ENCODE measurements around the gene RNU5D-1.

The RNU5D-1 gene

DNA sequence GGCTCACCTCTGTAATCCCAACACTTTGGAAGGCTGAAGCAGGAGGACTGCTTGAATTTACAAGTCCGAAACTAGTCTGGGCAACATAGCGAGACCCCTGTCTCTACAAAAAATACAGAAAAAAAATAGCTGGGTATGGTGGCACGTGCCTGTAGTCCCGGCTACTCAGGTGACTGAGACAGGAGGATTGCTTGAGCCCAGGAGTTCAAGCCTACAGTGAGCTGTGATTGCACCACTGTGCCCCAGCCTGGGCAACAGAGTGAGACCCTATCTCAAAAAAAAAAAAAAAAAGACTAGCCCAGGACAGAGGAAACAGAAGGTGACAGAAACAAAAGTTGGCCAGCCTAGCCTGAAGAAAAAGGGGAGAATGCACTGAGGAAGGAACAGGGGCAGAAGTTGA is 35.3 kb downstream of the RNU5D-1 start:
- Histone ChIP-seq H3K4me1 (ENCODE audit: control insufficient read depth, insufficient read depth, low read length) (0 out of 2 replicates have a peak, but pooled peaks cover 2% of the 10 kb centered on the region), H3K36me3 (ENCODE audit: control insufficient read depth in 2 of 2, insufficient read depth in 1 of 2, low read length in 2 of 2) (no peaks in the 10 kb centered on the region), H3K9me3 (ENCODE audit: control insufficient read depth, insufficient read depth, low read depth, low read length) (no peaks in the 10 kb centered on the region), H3K27ac (ENCODE audit: extremely low read depth, low read depth, low read length) (no peak overlapping the region), H3K4me3 (ENCODE audit: low read depth, low read length) (no peak overlapping the region)
- TF ChIP-seq ZNF121 (tag by site-specific recombination; IDR thresholded peaks at IDR 0.05) = peak; percentile 87
- TF ChIP-seq ZNF621 (tag by site-specific recombination; IDR thresholded peaks at IDR 0.05) = no peak
- CTCF ChIA-PET = no interaction called here
- POLR2A ChIA-PET = no interaction called here

GRCh38 chr1:44694863-44695478 is 36.0 kb downstream of the RNU5D-1 start:
- no peaks in the 10 kb centered on the region for H3K4me1 ChIP-seq (ENCODE audit: control insufficient read depth, insufficient read depth, low read length)
- no peak overlapping the region for H3K4me3 ChIP-seq (ENCODE audit: low read depth, low read length)
- no peak for TF ChIP-seq ZNF701 (tag by site-specific recombination; IDR thresholded peaks at IDR 0.05)
- no peak for TF ChIP-seq YY1 (tag by site-specific recombination; IDR thresholded peaks at IDR 0.05)
- no peak for TF ChIP-seq ZNF202 (tag by site-specific recombination; IDR thresholded peaks at IDR 0.05; ENCODE audit: borderline replicate concordance)
- no peak for TF ChIP-seq ZBTB48 (tag by site-specific recombination; IDR thresholded peaks at IDR 0.05)
- TF ChIP-seq, protein P1, sequence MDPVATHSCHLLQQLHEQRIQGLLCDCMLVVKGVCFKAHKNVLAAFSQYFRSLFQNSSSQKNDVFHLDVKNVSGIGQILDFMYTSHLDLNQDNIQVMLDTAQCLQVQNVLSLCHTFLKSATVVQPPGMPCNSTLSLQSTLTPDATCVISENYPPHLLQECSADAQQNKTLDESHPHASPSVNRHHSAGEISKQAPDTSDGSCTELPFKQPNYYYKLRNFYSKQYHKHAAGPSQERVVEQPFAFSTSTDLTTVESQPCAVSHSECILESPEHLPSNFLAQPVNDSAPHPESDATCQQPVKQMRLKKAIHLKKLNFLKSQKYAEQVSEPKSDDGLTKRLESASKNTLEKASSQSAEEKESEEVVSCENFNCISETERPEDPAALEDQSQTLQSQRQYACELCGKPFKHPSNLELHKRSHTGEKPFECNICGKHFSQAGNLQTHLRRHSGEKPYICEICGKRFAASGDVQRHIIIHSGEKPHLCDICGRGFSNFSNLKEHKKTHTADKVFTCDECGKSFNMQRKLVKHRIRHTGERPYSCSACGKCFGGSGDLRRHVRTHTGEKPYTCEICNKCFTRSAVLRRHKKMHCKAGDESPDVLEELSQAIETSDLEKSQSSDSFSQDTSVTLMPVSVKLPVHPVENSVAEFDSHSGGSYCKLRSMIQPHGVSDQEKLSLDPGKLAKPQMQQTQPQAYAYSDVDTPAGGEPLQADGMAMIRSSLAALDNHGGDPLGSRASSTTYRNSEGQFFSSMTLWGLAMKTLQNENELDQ (tag by site-specific recombination; IDR thresholded peaks at IDR 0.05; ENCODE audit: low read depth) = no peak
- no peak for TF ChIP-seq ZNF658 (tag by site-specific recombination; IDR thresholded peaks at IDR 0.05)
- no peak for TF ChIP-seq PRDM10 (tag by site-specific recombination; IDR thresholded peaks at IDR 0.05)
- no peak for TF ChIP-seq PRDM1 (tag by site-specific recombination; IDR thresholded peaks at IDR 0.05)
- no peak for TF ChIP-seq ZNF16 (tag by site-specific recombination; IDR thresholded peaks at IDR 0.05; ENCODE audit: low read depth)
- TF ChIP-seq ZNF629 (tag by site-specific recombination; IDR thresholded peaks at IDR 0.05) = no peak
- TF ChIP-seq ZNF426 (tag by site-specific recombination; IDR thresholded peaks at IDR 0.05) = no peak
- no peak for TF ChIP-seq ZNF600 (tag by site-specific recombination; IDR thresholded peaks at IDR 0.05)
- TF ChIP-seq, protein P2, sequence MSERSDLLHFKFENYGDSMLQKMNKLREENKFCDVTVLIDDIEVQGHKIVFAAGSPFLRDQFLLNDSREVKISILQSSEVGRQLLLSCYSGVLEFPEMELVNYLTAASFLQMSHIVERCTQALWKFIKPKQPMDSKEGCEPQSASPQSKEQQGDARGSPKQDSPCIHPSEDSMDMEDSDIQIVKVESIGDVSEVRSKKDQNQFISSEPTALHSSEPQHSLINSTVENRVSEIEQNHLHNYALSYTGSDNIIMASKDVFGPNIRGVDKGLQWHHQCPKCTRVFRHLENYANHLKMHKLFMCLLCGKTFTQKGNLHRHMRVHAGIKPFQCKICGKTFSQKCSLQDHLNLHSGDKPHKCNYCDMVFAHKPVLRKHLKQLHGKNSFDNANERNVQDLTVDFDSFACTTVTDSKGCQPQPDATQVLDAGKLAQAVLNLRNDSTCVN (tag by site-specific recombination; optimal IDR thresholded peaks at IDR 0.05) = no peak
- TF ChIP-seq ZBTB8A (tag by site-specific recombination; IDR thresholded peaks at IDR 0.05) = no peak
- TF ChIP-seq ZBTB20 (tag by site-specific recombination; IDR thresholded peaks at IDR 0.05) = no peak
- no peak for TF ChIP-seq ZNF132 (tag by site-specific recombination; IDR thresholded peaks at IDR 0.05; ENCODE audit: borderline replicate concordance)
- no peaks in the 10 kb centered on the region for H3K9me3 ChIP-seq (ENCODE audit: control insufficient read depth, insufficient read depth, low read depth, low read length)
- ChIA-PET POLR2A (no interaction called here), CTCF (no interaction called here)
- no peak overlapping the region for H3K27ac ChIP-seq (ENCODE audit: extremely low read depth, low read depth, low read length)
- H3K36me3 ChIP-seq (ENCODE audit: control insufficient read depth in 2 of 2, insufficient read depth in 1 of 2, low read length in 2 of 2) = no peaks in the 10 kb centered on the region
